Testis (tissue), 3 donors: Measurements from ENCODE around the gene SNX30. TPM values are rescaled to one million over a fixed set of nuclear protein-coding genes. Genes with fewer than 3 reads are reported as not detected.
A peak's percentile ranks its signal among the peaks of the same experiment; 100 is the strongest.

Experiments used
- DNase-seq: peaks from one replicate; pipeline ENCODE4 v3.0.0-alpha.2; 2019
- H3K27ac ChIP-seq, 2 donors: fragments of 200-600 bp; sonication (generic); one replicate each; pipeline ENCODE4 v1.5.1; 2019
- H3K27me3 ChIP-seq: fragments of 200-600 bp; sonication (generic); one replicate; pipeline ENCODE4 v1.5.1; 2019
- H3K36me3 ChIP-seq: fragments of 200-600 bp; sonication (generic); one replicate; pipeline ENCODE4 v1.5.1; 2017; ENCODE audit warnings: low read depth; ENCODE audit errors: missing control alignments
- H3K4me1 ChIP-seq: fragments of 200-600 bp; sonication (generic); one replicate; pipeline ENCODE4 v1.5.1; 2019
- H3K4me3 ChIP-seq, 2 donors: fragments of 200-600 bp; sonication (generic); one replicate each; pipeline ENCODE4 v1.5.1; 2017 to 2019
- H3K9me3 ChIP-seq: fragments of 200-600 bp; sonication (generic); one replicate; pipeline ENCODE4 v1.5.1; 2017
- POLR2A ChIP-seq: fragments of 450-650 bp; IDR thresholded peaks from one replicate; pipeline ENCODE4 v1.6.1; 2017; ENCODE audit warnings: antibody characterized with exemption, mild to moderate bottlenecking, moderate library complexity
- WGBS, 2 donors: methylation state at CpG; one replicate each; pipeline ENCODE4 v1.1.5; 2018; 5-methylcytosine and 5-hydroxymethylcytosine counted together
- intact Hi-C: fragments of 100-400 bp; cut with DNase I; formaldehyde crosslinking; loops from one replicate; pipeline ENCODE4 v1.15.1; 2023; ENCODE audit warnings: low total_unique reads
- polyA plus RNA-seq: library from polyadenylated mRNA; stranded (reverse); fragments of 350-450 nt; fragmentation: Illumina TruSeq; extraction: RNeasy Lipid Tissue Mini Kit (QIAGEN cat#74804); gene quantifications from one replicate; pipeline ENCODE4 v1.2.3, GENCODE V29; 2014; ENCODE audit warnings: low read depth, low replicate concordance; ENCODE audit not compliant: insufficient read depth
- total RNA-seq, 2 donors: library from RNA; depleted of rRNA; stranded (reverse); fragments of >200 nt; gene quantifications; one replicate each; pipeline ENCODE4 v1.2.3, GENCODE V29; 2016
- TF ChIP-seq, protein P1 (sequence below), 3 experiments: fragments of 450-650 bp in 2 of 3; fragments of 200-600 bp in 1 of 3; sonication (generic) in 1 of 3; IDR thresholded peaks; one replicate each; pipeline ENCODE4 v1.5.1; 2016 to 2019; ENCODE audit warnings: antibody characterized with exemption in 3 of 3, mild to moderate bottlenecking in 2 of 3, moderate library complexity in 1 of 3

Gene SNX30
- total and polyA plus RNA-seq, 3 donors from 2014 or later = 26.3 to 34.2 (median 34.1) TPM

DNA sequence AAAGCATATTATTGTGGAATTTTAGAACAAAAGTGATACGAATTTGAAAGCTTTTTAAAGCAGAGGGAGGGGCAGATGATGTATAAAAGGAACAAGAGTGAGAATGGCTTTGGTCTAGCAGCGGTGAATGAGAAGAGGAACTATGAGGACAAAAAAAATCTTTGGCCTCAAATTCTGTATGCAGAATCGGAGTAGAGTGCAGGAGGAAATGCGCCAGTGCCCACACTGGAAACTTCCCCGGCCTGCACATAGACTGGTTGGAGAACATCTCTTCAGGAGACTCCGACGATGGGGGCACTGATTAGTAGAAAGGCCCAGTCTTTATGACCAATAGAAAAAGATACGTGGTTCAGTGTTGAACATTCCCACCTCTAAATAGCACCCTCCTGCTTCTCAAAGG, 88.8 kb downstream of the SNX30 start:
- H3K9me3 ChIP-seq = no peaks in the 10 kb centered on the region
- WGBS, 2 donors = 89 to 94% methylated on average over 8 of the region's 8 CpGs
- no peaks in the 10 kb centered on the region for H3K4me1 ChIP-seq
- H3K36me3 ChIP-seq = no peaks in the 10 kb centered on the region
- no peak for DNase-seq
- no peak overlapping the region for H3K27ac ChIP-seq
- no peak overlapping the region for H3K4me3 ChIP-seq
- no peaks in the 10 kb centered on the region for H3K27me3 ChIP-seq
- intact Hi-C loops = no loop called here
- TF ChIP-seq POLR2A = no peak
- TF ChIP-seq, protein P1, sequence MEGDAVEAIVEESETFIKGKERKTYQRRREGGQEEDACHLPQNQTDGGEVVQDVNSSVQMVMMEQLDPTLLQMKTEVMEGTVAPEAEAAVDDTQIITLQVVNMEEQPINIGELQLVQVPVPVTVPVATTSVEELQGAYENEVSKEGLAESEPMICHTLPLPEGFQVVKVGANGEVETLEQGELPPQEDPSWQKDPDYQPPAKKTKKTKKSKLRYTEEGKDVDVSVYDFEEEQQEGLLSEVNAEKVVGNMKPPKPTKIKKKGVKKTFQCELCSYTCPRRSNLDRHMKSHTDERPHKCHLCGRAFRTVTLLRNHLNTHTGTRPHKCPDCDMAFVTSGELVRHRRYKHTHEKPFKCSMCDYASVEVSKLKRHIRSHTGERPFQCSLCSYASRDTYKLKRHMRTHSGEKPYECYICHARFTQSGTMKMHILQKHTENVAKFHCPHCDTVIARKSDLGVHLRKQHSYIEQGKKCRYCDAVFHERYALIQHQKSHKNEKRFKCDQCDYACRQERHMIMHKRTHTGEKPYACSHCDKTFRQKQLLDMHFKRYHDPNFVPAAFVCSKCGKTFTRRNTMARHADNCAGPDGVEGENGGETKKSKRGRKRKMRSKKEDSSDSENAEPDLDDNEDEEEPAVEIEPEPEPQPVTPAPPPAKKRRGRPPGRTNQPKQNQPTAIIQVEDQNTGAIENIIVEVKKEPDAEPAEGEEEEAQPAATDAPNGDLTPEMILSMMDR (IDR thresholded peaks at IDR 0.05) = no peak

DNA sequence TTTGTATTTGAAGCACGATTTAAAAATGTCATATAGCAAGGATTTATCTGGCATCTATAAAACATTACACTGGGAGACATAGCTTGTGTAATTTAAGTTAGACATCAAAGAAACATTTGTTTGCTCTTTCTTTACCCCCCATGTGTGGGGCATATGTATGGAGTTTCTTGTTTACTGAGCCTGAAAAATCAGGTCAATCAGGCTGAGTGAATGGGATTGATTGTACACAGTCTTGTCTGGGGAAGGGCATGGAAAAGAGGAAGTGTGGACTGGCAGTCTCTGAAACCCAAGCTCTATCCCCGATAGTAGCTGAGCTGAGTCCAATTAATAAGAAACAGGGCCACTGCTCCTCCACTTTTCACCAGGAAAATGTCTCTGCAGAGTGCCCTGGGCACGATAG, 90.7 kb downstream of the SNX30 start:
- Histone ChIP-seq H3K4me1 (no peaks in the 10 kb centered on the region), H3K27ac (no peak overlapping the region), H3K36me3 (no peaks in the 10 kb centered on the region), H3K9me3 (no peaks in the 10 kb centered on the region), H3K4me3 (no peak overlapping the region), H3K27me3 (no peaks in the 10 kb centered on the region)
- 85 to 91% methylated on average over 3 of the region's 3 CpGs for WGBS, 2 donors
- TF ChIP-seq, protein P1 (IDR thresholded peaks at IDR 0.05) = no peak
- no peak for TF ChIP-seq POLR2A
- no peak for DNase-seq
- intact Hi-C loops = no loop called here

DNA sequence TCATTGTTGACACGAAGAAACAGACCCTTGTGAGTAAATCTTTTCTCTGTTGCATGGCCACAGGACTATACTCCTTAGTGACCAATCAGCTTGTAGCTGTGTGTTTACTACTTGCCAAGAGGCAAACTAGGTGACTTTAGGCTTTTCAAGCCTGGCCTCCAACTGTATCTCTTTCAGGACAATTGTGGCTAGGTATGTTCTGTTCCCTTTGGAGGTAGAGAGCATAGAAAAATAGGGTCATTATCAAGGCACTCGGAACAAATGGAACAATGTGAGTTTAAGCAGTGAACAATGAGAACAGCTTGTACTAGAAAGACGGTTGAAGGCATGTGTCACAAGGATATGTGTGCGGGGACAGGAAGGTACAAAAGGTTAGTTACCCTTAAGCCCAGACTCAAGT, 92.0 kb downstream of the SNX30 start:
- intact Hi-C loops = no loop called here
- no peak overlapping the region for H3K27ac ChIP-seq

DNA sequence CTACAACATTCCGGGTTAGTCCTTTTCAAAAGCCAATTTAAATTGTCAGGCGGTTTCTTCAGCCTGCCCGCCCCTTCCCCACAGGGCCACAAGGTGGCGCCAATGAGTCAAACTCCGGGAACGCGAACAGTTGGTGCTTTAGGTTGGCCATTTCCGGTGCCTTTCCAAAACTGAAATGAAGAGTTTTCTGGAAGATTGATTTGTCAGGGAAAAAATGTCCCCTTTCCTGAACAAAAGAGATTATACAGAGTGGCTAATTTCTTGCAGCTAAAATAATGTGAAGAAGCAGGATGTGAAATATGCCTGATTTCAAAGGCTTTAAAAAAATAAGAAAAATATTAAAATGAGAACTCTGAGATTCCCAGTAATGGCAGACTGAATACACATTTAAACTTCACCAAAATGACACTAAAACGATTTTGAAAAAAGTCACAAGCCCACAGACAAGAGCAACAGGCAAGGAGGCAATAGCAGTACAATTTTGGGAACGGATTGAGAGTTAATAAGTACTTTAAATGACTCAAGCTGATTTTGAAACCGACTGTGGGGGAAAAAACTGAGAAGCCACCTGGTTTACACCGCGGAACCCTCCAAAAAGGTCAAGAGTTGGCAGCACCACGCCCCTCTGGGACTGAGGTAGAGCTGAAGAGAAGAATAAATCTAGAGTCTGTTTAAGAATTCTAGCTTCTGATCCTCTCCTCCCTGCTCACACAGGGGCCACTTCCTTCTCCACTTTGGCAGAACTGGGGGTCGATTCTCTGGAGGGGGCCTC, 94.4 kb downstream of the SNX30 start:
- peak overlapping the region in 1 of 2 donors; percentile 20 for H3K27ac ChIP-seq
- no peaks in the 10 kb centered on the region for H3K9me3 ChIP-seq
- no peaks in the 10 kb centered on the region for H3K27me3 ChIP-seq
- DNase-seq = peak; percentile 86
- no peak overlapping the region for H3K4me3 ChIP-seq
- whole genome bisulfite sequencing, 2 donors = 29 to 31% methylated on average over 15 of the region's 15 CpGs
- intact Hi-C loops = no loop called here
- H3K36me3 ChIP-seq = no peaks in the 10 kb centered on the region
- no peaks in the 10 kb centered on the region for H3K4me1 ChIP-seq
- TF ChIP-seq POLR2A = no peak
- TF ChIP-seq, protein P1 (IDR thresholded peaks at IDR 0.05) = peak; percentile 88 to 100 (median 94)

More for the DNA sequence above, 92.0 kb downstream of the SNX30 start:
- 59 to 75% methylated on average over 4 of the region's 4 CpGs for WGBS, 2 donors
- DNase-seq = no peak
- H3K4me1 ChIP-seq = no peaks in the 10 kb centered on the region
- H3K4me3 ChIP-seq = no peak overlapping the region
- TF ChIP-seq, protein P1 (IDR thresholded peaks at IDR 0.05) = no peak
- TF ChIP-seq POLR2A = no peak
- H3K36me3 ChIP-seq = no peaks in the 10 kb centered on the region
- no peaks in the 10 kb centered on the region for H3K27me3 ChIP-seq
- H3K9me3 ChIP-seq = no peaks in the 10 kb centered on the region
